ENCODE data around the gene ZNF554.

ZNF554 gene

GRCh38 chr19:2840794-2841791 lies 21.4 kb downstream of the ZNF554 start, which contains the start of gene ZNF555:
Gene ZNF555, plus strand, starts transcription at chr19:2841475. Its CDS starts 98 bp downstream, at chr19:2841573.
- TF ChIP-seq CTCF (IDR thresholded peaks at IDR 0.05; ENCODE audit: borderline replicate concordance, insufficient read depth, low read depth, low read length), result peak; percentile 65
- peak within 1 kb of the TSS; percentile 87 for H3K4me3 ChIP-seq (ENCODE audit: low read depth, low read length)

GRCh38 chr19:2841855-2842574 lies 22.3 kb downstream of the ZNF554 start:
- TF ChIP-seq CTCF (IDR thresholded peaks at IDR 0.05; ENCODE audit: borderline replicate concordance, insufficient read depth, low read depth, low read length), result no peak
- H3K4me3 ChIP-seq (ENCODE audit: low read depth, low read length), result peak overlapping the region; percentile 54

- no peak for TF ChIP-seq CTCF (IDR thresholded peaks at IDR 0.05; ENCODE audit: borderline replicate concordance, insufficient read depth, low read depth, low read length)
- H3K4me3 ChIP-seq (ENCODE audit: low read depth, low read length), result no peak overlapping the region
Observed at GRCh38 chr19:2845107-2845506, 25.4 kb downstream of the ZNF554 start.

- H3K4me3 ChIP-seq (ENCODE audit: low read depth, low read length), result no peak overlapping the region
- no peak for TF ChIP-seq CTCF (IDR thresholded peaks at IDR 0.05; ENCODE audit: borderline replicate concordance, insufficient read depth, low read depth, low read length)
Observed at GRCh38 chr19:2846180-2846894, 26.7 kb downstream of the ZNF554 start.

GRCh38 chr19:2847507-2847906 lies 27.8 kb downstream of the ZNF554 start:
- TF ChIP-seq CTCF (IDR thresholded peaks at IDR 0.05; ENCODE audit: borderline replicate concordance, insufficient read depth, low read depth, low read length), result no peak

GRCh38 chr19:2848616-2849015 lies 28.9 kb downstream of the ZNF554 start:
- no peak for TF ChIP-seq CTCF (IDR thresholded peaks at IDR 0.05; ENCODE audit: borderline replicate concordance, insufficient read depth, low read depth, low read length)
- H3K4me3 ChIP-seq (ENCODE audit: low read depth, low read length), result no peak overlapping the region

More at GRCh38 chr19:2847507-2847906, 27.8 kb downstream of the ZNF554 start:
- H3K4me3 ChIP-seq (ENCODE audit: low read depth, low read length), result no peak overlapping the region
